Central memory CD4-positive, alpha-beta T cell (primary cell): Measurements from ENCODE around the gene POLR1A.
A peak's percentile ranks its signal among the peaks of the same experiment; 100 is the strongest.

ENCODE experiments used
- DNase-seq: peaks from one replicate; pipeline ENCODE4 v3.0.0; 2022

POLR1A gene

DNA sequence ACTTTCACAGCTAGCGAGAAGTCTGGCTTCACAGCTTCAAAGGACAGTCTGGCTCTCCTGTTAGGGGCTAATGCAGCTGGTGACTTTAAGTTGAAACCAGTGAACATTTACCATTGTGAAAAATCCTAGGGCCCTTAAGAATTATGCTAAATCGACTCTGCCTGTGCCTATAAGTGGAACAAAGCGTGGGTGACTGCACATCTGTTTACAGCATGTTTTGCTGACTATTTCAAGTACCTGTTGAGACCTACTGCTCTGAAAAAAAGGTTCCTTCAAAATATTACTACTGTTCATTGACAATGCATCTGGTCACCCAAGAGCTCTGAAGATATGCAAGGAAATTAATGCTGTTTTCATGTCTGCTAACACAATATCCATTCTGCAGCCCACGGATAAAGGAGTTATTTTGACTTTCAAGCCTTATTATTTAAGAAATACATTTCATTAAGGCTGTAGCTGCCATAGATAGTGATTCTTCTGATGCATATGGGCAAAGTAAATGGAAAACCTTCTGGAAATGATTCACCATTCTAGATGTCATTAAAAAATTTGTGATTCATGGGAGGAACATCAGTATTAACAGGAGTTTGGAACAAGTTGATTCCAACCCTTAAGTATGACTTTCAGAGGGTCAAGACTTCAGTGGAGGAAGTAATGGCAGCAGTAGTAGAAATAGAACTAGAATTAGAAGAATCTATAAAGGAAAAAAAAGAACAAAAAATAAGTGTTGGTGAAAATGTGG lies 48.9 kb downstream of the POLR1A start:
- no peak for DNase-seq

DNA sequence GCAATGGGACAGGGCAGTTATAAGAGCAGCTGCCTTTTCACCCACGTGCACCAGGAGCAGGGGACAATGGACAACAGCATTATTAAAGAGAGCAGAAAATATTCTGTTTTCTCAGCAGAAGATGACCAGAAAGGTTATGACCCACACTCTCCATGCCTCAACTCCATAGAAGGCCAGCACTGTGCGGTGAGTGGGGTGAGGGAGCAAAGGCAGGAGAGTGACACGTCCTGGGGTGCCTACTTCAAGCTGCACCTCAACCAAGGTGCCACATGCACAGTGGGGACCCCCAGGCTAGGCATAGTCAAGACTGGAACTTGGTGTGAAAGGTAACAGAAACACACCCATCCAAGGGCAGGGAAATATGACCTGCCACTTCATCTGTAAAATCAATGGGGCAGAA lies 50.4 kb downstream of the POLR1A start:
- DNase-seq: no peak

DNA sequence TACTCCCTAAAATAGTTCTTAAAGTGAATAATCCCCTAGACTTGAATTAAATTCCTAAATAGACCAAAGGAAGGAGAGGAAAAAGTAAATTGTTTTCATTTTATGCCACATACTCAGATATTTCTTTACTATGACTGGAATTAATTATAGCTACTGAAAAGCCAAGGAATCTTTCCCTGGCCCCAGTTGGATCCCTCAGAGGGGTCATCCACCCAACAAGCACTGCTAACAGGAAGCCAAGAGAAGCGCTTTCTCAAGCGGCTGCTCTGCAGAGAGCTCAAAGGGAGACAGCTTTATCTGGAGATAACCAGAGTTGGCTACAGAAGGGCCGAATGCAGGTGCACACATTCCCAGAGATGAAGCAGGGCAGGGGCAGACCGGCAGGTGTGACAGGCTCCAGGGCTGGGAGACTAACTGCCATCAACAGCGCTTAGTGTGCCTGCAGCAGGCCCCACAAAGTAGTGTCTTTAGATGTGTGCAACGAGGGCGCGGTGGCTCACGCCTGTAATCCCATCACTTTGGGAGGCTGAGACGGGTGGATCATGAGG lies 51.1 kb downstream of the POLR1A start:
- DNase-seq: no peak

GRCh38 chr2:86053166-86053565 lies 52.5 kb downstream of the POLR1A start:
- no peak for DNase-seq

DNA sequence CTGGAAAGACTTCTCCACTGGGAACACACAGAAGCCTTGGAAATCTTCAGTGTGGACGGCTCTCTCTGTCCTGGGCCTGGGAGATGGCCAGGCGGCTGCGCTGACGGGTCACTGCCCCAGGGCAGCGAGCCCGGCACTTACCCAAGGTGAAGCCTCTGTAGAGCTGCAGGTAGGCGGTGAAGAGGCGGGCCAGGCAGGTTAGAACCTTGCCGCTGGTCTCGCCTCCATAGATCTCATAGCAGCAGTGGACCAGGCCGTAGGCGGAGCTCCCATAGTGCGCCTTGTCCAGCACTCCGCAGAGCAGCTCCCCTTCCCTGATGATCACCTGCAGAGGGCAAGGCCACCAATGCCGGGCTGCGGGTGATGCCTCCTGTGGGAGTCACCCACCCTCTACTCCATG lies 53.0 kb downstream of the POLR1A start:
- DNase-seq: no peak

- DNase-seq: no peak
Measured at GRCh38 chr2:86052265-86052664, 53.4 kb downstream of the POLR1A start.

GRCh38 chr2:86050301-86050700 lies 55.4 kb downstream of the POLR1A start:
- DNase-seq: no peak

GRCh38 chr2:86049529-86049928 lies 56.2 kb downstream of the POLR1A start:
- no peak for DNase-seq

DNA sequence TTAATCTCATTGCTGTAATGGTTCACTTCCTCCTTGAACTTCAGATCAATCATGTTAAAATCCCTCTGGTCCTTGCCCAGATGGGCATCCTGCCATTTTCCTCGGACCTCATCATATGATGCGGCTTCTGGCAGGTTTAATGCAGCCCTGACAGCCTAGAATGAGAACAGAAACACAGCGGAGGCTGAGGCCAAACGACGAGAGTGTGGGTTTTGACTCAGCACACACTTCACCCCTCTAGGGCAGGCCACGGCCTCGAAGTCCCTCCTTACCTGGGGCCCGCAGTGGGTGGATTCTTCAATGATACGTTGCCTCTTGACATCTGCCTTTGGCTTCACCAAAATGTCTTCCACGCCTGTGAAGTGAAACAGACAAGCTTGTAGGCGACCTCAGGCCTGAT lies 56.8 kb downstream of the POLR1A start:
- no peak for DNase-seq

DNA sequence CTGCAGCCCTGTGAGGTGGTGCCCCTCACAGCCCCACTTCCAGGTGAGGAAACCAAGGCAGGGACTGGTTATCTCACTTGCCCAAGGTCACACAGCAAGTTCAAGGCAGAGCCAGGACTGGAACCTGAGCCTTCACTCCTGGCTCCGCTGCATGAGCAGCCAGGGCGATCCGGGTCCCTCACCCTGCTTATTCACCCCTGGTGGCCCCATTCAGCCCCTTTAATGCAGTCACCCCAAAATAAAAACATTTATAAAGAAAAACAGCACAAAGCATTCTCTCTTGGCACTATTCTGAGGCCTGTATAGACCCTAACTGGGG lies 57.3 kb downstream of the POLR1A start:
- DNase-seq: no peak

DNA sequence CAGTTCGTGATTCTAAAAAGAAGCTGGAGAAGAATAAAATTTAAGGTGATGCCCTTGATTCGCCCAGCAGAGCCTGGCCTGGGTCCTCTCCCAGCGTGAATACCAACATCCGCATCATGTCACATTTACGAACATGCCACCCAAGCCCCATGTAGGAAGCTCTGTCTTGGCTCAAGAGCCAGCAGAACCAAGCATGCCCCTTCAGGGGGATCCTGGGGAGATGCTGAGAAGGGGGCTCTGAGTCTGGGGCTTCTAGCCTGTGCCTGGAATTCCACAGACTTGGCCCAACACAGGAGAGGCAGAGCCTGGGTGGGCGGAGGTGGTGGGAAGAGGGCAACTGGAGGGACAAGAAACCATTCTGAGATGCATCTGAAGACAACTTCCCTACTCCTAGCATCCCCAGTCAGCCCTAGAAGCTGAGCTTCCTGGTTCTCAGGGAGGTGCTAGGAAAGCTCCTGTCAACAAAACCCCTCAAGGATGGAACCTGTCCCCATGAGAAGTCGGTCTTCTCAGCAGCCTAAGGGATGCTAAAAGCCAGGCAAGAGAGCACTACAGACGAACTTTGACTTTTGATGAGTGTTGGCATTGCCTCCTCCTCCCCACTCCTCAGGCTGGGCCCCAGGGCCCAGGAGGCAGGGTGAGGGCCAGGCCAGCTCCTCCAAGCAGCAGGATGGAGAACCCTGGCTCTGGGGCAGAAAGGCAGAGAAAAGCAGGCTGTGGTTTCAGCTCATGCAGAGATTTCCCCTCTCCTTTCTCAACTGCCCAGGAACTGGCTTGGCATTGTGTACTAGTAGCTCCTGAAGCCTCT lies 57.9 kb downstream of the POLR1A start:
- no peak for DNase-seq

DNA sequence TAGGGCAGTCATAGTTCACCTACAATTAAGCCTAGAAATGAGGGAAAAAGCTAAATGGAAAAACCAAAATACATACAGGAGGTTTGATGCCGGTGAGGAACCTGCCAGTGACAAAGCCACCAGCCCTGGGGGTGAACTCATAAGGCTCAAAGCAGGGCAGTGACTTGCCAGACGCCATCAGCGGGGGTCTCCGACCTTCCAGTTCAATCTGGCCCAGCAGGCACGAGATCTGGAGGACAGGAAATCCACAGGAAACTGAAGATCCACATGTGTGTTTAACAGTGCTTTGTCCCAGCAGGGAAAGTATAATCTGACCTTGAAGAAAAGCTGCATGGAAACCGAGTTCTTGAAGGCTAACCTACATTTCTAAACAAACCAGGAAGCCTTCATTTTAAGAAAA lies 60.1 kb downstream of the POLR1A start:
- DNase-seq: no peak

DNA sequence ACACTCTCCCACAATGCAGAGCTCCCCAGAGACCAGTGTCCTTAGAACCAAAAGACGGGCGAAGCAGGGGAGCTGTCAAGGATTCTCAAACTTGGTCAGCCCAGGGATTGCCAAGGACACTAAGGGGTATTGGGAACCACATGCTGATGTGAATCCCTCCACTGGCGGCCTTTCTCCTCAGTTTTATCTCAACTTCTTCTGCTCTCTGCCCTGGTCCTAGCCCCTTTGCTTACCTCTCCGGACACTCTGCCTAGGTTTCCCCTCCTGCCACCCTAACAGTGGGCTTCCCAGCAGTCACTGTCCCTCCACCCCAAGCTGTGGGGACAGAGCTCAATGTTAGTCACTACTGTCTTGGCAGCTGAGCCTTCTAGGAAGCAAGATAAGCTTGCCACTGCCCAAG lies 61.1 kb downstream of the POLR1A start:
- DNase-seq: no peak

DNA sequence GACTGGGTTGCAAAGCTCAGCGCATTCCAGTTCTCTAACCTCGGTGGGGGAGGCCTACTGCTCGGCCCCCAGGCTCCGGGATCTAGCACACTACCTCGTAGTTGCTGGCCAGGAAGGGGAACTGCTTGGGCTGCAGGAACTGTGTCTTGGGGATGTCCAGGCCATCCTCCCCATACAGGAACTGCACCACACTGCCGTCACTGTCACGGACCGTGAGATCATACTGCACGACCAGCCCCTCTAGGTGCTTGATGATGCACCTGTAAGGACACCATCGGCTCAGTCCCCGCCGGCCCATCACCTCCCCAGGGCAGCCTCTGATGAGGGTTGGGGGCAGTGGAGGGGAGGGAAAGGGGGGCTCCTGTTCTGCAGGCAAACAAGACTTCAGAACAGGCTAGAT lies 61.6 kb downstream of the POLR1A start:
- DNase-seq: no peak

DNA sequence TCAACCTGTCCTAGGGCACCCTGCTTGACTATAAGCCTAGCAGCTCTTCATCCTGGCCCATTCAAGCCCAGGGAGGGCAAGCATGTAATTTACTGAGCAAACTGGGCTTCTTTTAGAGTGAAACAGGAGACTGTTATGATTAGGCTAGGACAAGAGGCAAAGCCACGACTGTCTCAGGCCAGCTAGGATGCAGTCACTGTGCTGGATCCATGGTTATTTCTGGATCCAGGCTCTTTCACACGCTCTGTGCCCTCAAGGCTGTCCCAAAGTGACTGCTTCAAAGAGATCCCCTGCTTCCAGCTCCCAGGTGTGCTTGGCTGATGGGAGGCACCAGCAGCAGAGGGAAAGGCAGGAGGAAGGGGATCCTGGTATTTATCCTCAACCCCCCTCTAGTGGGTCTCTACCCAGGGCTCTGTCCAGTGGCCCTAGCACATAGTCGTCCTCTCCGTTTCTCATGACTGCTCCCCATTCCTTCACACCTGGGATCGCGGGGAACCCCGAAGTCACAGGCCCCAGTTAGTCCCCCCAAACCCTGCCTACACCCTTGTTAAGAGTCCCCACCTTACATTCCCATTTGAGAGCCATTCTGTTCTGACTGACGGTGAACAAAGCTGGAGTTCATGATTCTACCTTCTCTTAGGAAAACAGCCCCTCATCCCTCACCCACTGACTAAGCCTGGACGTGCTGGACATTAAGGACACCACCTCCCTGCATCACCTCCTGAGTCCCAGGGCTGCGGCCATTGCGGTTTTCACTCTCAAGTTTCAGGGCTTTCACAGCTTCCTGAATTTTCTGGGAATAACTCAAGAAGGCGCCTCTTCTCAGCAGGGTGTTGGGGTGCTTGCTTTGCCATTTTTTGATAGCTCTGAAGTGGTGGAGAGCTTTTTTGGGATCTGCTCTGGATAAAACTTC lies 63.2 kb downstream of the POLR1A start:
- no peak for DNase-seq

- DNase-seq: no peak
Measured at GRCh38 chr2:86039963-86040655, 65.6 kb downstream of the POLR1A start.

DNA sequence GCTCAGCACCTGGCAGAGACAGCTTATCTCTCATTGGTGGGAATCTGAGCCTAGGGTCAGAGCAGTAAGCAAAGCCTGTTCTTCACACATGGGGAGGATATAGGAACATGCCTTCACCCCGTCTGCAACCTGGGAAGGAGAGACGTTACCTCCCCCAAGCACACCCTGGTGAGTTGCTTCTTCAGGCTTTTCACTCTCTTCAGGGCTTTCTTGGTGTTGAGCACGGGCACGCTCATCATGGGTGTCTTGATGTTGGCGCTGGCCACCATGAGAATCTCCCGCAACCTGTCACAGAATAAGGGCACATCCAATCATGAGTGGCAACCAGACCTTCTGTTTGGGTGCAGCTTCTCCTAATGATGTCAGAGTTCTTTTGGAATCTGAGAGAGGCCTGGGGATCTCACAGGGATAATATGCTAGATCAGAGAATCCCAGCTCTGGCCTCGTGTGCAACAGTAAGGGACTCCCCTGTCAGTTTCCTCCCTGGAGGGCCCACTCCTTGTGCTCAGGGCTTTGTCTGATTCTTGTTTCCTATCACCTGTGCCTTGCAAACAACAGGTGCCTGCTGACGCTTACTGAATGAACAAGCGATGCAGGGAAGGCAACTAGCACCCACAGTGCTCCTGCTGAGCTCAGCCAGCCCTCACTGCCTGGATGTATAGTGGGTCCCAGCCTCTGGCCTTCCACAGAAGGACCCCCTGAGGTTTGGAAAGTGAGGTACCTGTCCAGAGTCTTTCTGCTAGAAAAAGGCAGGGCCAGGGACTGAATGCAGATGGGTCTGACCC lies 66.3 kb downstream of the POLR1A start:
- DNase-seq: peak; percentile 27

DNA sequence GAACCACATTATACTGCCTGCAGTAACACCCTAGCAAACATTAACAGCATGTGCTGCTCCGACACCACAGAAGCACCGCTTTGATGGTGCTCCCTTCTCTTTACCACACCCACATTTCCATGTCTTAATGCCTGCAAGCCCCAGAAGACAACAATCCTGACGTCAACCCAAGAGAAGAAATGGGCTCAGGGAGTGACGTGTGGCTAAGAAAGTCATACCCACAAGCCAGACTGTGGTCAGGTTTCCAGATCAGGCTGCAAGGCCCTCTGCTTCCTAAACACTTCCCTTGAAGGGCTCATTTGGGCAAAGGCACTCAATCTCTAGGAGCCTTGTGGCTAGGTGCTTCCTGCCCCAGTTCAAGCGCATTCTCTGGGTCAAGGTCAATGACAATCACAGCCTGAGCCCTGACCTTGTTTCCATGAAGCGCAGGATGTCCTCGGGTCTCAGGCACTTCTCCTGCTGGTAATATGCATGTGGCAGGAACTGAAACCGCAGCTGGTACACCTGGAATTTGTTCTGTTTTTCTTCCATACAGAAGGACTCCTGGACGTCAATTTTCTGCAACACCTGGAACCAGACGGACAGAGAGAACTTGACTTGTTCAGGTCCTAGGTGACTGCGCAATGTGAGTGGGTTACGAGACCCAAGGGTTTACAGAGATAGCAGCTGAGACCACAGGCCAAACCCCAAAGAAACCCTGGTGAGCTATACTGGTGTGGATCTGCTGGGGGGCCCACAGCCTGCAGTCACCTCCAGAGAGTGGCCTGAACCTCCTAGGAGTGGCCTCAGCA lies 67.2 kb downstream of the POLR1A start:
- peak; percentile 96 for DNase-seq

DNA sequence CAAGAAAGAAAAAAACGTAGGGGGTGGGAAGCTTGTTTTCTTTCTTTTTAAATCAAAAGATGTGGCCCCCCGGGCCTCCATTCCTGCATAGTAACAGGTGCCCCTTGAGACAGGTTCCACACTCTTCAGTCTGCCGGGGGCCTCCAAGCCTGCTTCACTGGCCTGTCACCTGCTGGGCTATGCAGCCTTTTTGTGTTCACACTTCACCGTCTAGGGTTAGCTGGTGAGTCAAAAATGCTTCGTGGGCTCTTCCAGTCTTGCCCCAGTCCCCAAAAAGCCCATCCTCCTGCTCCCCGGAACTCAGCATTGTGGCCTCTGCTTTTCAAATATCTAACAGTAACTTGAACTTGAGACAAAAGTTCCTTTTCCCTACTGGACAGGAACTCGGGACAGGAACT lies 67.9 kb downstream of the POLR1A start:
- no peak for DNase-seq

GRCh38 chr2:86037141-86037794 lies 68.4 kb downstream of the POLR1A start:
- DNase-seq: peak; percentile 6
